ENCODE results near the gene GATA1. TPM values are rescaled to one million over a fixed set of nuclear protein-coding genes. Genes with fewer than 3 reads are reported as not detected.

The GATA1 gene
- total RNA-seq, 1 experiment from 2014 or later: 0.34 TPM

DNA sequence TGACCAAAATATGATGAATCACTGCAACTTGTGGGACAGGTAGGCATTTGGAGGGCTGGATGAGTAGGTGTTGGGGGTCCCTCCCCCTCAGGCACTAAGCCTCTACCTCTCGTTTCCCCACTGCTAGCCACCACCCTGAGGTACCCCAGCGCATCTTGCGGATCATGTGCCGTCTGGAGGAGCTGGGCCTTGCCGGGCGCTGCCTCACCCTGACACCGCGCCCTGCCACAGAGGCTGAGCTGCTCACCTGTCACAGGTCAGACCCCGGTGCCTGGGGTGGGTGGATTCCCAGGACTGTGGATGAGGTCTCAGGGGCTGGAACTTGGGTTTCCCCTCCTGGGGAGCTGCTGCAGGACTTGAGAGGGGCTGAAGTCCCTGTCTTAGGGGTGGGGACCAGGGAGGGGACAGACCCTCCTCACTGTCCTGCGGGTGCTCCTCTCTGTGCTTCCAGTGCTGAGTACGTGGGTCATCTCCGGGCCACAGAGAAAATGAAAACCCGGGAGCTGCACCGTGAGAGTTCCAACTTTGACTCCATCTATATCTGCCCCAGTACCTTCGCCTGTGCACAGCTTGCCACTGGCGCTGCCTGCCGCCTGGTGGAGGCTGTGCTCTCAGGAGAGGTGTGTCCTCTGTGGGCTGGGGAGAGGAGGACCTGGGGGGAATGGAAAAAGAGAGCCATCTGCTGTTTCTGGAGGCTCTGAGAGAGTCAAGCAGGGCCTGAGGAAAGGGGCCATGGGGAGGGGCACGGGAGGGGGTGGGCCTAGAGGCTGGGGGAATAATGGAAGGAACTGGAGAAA, 29.8 kb downstream of the GATA1 start:
- H3K4me1 ChIP-seq (ENCODE audit: control insufficient read depth in 1 of 2, insufficient read depth in 2 of 2, low read length in 2 of 2): no peaks in the 10 kb centered on the region

More for the DNA sequence above, 29.8 kb downstream of the GATA1 start:
- Histone ChIP-seq H4K20me1 (ENCODE audit: insufficient read depth) (no peaks in the 10 kb centered on the region), H2AFZ (ENCODE audit: low read depth, low read length, poor library complexity, severe bottlenecking) (no peak overlapping the region), H3K27me3 (ENCODE audit: insufficient read depth, low read length) (no peaks in the 10 kb centered on the region), H3K9me3 (ENCODE audit: control insufficient read depth in 1 of 2, insufficient read depth in 1 of 2, low read depth in 1 of 2, low read length in 2 of 2) (no peaks in the 10 kb centered on the region), H3K27ac (ENCODE audit: low read depth, low read length) (no peak overlapping the region), H3K9ac (ENCODE audit: low read length) (no peak overlapping the region), H3K4me2 (ENCODE audit: low read length) (no peak overlapping the region), H3K4me3 (replicated peaks in 1 of 2; ENCODE audit: low read depth in 1 of 2, low read length in 2 of 2) (no peak overlapping the region), H3K9me2 (ENCODE audit: insufficient read depth) (no peaks in the 10 kb centered on the region), H3K36me3 (ENCODE audit: control insufficient read depth in 1 of 2, insufficient read depth in 2 of 2, low read length in 2 of 2) (no peaks in the 10 kb centered on the region), H3K79me2 (ENCODE audit: insufficient read depth, low read length) (no peaks in the 10 kb centered on the region)
- no peak for DNase-seq (ENCODE audit: low read depth, low spot score)
- ATAC-seq: no peak
- no TSS peak for BruUV-seq (replicated peaks)
- intact Hi-C loops (cut with micrococcal nuclease): no loop called here
- RAD21 ChIA-PET (ENCODE audit: low non-redundant PET in 1 of 2, low total read pairs in 2 of 2, uncharacterized antibody in 2 of 2, unreplicated experiment in 2 of 2): no interaction called here
- TF ChIP-seq FOSL1 (IDR thresholded peaks at IDR 0.05; ENCODE audit: low read depth) (no peak), ZNF274 (IDR thresholded peaks at IDR 0.05; ENCODE audit: low read depth, low read length) (no peak), CEBPB (IDR thresholded peaks at IDR 0.05; ENCODE audit: low read depth) (no peak), SP1 (IDR thresholded peaks at IDR 0.05; ENCODE audit: low read depth) (no peak), POLR2AphosphoS5 (IDR thresholded peaks at IDR 0.05; ENCODE audit: low read depth, low read length) (no peak), TCF7L2 (IDR thresholded peaks at IDR 0.05; ENCODE audit: borderline replicate concordance, extremely low read depth, insufficient read depth, insufficient read length) (no peak), CBX3 (IDR thresholded peaks at IDR 0.05; ENCODE audit: low read depth) (no peak), JUND (IDR thresholded peaks at IDR 0.05) (no peak), EGR1 (IDR thresholded peaks at IDR 0.05; ENCODE audit: low read depth) (no peak), POLR2A (IDR thresholded peaks at IDR 0.05; ENCODE audit: borderline replicate concordance, extremely low read depth, insufficient read depth, insufficient read length) (no peak)
- TF ChIP-seq, protein P1, sequence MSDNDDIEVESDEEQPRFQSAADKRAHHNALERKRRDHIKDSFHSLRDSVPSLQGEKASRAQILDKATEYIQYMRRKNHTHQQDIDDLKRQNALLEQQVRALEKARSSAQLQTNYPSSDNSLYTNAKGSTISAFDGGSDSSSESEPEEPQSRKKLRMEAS (IDR thresholded peaks at IDR 0.05): no peak
- TF ChIP-seq, protein P2, sequence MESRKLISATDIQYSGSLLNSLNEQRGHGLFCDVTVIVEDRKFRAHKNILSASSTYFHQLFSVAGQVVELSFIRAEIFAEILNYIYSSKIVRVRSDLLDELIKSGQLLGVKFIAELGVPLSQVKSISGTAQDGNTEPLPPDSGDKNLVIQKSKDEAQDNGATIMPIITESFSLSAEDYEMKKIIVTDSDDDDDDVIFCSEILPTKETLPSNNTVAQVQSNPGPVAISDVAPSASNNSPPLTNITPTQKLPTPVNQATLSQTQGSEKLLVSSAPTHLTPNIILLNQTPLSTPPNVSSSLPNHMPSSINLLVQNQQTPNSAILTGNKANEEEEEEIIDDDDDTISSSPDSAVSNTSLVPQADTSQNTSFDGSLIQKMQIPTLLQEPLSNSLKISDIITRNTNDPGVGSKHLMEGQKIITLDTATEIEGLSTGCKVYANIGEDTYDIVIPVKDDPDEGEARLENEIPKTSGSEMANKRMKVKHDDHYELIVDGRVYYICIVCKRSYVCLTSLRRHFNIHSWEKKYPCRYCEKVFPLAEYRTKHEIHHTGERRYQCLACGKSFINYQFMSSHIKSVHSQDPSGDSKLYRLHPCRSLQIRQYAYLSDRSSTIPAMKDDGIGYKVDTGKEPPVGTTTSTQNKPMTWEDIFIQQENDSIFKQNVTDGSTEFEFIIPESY (IDR thresholded peaks at IDR 0.05; ENCODE audit: extremely low read depth, insufficient replicate concordance, low read length): no peak
- TF ChIP-seq, protein P3, sequence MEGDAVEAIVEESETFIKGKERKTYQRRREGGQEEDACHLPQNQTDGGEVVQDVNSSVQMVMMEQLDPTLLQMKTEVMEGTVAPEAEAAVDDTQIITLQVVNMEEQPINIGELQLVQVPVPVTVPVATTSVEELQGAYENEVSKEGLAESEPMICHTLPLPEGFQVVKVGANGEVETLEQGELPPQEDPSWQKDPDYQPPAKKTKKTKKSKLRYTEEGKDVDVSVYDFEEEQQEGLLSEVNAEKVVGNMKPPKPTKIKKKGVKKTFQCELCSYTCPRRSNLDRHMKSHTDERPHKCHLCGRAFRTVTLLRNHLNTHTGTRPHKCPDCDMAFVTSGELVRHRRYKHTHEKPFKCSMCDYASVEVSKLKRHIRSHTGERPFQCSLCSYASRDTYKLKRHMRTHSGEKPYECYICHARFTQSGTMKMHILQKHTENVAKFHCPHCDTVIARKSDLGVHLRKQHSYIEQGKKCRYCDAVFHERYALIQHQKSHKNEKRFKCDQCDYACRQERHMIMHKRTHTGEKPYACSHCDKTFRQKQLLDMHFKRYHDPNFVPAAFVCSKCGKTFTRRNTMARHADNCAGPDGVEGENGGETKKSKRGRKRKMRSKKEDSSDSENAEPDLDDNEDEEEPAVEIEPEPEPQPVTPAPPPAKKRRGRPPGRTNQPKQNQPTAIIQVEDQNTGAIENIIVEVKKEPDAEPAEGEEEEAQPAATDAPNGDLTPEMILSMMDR (IDR thresholded peaks at IDR 0.05 in 2 of 3, conservative IDR thresholded peaks at IDR 0.05 in 1 of 3; ENCODE audit: borderline replicate concordance in 1 of 3, insufficient read depth in 1 of 3, low read depth in 2 of 3, low read length in 2 of 3): no peak
- TF ChIP-seq, protein P4, sequence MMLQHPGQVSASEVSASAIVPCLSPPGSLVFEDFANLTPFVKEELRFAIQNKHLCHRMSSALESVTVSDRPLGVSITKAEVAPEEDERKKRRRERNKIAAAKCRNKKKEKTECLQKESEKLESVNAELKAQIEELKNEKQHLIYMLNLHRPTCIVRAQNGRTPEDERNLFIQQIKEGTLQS (IDR thresholded peaks at IDR 0.05): no peak
- POLR2A ChIA-PET: no interaction called here
- CTCF ChIA-PET: no interaction called here
